GM12801 (cell line): ENCODE results near the gene NCAPH2.

ENCODE experiments used
- CTCF ChIP-seq: IDR thresholded peaks from one replicate; pipeline ENCODE4 v1.5.1; 2011; ENCODE audit warnings: control low read depth; ENCODE audit not compliant: insufficient read length; ENCODE audit errors: extremely low read depth

Gene NCAPH2

DNA sequence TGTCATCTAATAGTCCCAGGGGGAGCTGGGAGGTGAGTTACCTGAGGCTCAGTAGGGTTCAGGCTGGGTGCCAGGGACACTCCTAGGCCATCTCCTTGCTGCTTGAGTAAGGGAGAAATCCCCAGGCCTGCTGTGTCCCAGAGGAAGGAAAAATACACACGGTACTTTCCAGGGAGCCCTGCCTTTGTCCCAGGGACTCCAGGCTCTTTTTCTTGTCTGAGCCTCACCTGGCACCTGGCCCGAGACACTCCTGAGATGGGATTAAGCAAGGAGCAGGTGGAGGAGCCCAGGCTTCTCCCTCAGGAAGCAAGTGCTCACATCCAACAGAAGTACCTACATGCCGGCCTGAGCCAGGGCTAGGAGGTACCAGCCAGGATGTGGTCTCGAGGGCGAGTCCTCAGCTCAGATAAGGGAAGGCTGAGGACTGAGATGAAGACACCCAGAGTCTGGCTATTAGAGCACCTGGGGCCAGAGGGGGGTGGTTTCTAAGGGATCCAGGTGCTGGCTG lies 36.8 kb downstream of the NCAPH2 start:
- TF ChIP-seq CTCF: no peak

- no peak for TF ChIP-seq CTCF
Observed at GRCh38 chr22:50545522-50546325, 37.7 kb downstream of the NCAPH2 start, which contains the start of gene KLHDC7B. Gene KLHDC7B (plus strand): TSS chr22:50545899. CDS start chr22:50546244, 345 bp downstream.

GRCh38 chr22:50546326-50547262 lies 38.6 kb downstream of the NCAPH2 start:
- no peak for TF ChIP-seq CTCF

DNA sequence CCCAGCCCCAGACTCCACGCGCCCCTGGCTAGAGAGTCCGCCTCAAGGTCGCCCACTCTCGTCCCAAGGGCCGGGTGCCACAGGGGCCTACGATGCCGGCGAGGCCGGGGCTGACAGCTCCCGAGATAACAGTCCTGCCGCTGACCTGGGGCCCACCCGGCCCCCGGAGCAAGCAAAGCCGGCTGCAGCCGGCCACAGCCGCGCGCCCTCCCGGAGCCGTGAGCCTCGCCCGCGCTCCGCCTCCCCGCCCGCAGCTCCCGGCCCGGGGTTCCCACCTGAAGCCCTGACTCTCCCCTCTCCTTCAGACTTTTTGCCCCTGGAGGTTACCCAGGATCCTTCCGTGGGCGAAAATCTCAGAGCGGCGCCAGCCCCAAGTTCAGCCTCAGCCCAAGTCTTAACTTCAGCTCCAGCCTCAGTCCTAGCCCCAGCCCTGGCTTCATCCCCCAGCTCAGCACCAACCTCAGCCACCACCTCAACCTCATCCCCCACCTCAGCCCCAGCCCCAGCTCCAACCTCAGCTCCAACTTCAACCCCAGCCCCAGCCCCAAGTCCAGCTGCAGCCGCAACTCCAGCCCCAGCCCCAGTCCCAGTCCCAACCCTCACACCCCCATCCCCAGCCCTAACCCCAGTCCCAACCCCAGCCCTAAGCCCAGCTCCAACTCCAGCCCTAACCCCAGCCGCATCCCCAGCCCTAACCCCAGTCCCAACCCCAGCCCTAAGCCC lies 39.4 kb downstream of the NCAPH2 start:
- TF ChIP-seq CTCF: no peak

DNA sequence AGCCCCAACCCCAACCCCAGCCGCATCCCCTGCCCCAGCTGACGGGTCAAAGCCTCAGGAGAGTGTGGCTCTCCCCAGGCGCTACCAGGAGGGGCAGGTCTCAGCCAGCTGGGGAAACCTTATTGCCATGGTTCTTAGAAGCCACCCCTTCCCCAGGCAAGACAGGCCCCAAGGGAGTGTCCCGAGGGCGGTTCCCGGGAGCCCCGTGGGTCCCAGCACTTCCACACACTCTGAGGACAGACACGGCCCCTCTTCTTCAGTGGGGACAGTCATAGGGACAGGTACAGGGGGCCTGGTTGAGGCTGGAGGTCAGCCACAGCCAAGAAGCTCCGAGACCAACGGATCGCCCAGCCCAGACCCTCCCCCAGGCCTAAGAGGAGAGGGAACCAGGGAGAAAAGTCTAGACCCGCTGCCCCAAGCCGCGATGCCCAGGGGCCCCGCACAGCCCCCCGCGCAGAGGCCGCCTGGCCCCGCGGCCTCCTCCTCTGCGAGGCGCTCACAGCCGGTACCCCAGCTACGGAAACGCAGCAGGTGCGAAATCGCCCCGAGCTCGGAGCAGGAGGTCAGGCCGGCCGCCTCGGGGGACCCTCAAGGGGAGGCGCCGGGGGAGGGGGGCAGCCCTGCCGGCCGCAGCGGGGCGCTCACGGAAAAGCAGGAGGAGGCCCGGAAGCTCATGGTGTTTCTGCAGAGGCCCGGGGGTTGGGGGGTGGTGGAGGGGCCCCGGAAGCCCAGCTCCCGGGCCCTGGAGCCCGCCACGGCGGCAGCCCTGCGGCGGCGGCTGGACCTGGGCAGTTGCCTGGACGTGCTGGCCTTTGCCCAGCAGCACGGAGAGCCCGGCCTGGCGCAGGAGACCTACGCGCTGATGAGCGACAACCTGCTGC lies 40.3 kb downstream of the NCAPH2 start:
- TF ChIP-seq CTCF: no peak

DNA sequence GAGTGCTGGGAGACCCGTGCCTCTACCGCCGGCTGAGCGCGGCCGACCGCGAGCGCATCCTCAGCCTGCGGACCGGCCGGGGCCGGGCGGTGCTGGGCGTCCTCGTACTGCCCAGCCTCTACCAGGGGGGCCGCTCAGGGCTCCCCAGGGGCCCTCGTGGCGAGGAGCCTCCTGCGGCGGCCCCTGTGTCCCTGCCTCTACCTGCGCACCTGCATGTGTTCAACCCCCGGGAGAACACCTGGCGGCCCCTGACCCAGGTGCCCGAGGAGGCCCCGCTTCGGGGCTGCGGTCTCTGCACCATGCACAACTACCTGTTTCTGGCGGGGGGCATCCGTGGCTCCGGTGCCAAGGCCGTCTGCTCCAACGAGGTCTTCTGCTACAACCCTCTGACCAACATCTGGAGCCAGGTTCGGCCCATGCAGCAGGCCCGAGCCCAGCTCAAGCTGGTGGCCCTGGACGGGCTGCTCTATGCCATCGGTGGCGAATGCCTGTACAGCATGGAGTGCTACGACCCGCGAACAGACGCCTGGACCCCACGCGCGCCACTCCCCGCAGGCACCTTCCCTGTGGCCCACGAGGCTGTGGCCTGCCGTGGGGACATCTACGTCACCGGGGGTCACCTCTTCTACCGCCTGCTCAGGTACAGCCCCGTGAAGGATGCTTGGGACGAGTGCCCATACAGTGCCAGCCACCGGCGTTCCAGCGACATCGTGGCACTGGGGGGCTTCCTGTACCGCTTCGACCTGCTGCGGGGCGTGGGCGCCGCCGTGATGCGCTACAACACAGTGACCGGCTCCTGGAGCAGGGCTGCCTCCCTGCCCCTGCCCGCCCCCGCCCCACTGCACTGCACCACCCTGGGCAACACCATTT lies 41.1 kb downstream of the NCAPH2 start:
- TF ChIP-seq CTCF: no peak
